DND-41 (cell line): ENCODE results near the gene CLSTN2.

Experiments
- ATAC-seq: fragments of 200-7000 bp; cut with Tn5 transposase; 3 replicates; pipeline ENCODE4 v1.9.1; 2021; ENCODE audit warnings: low read depth; ENCODE audit not compliant: insufficient read depth
- DNase-seq: peaks from one replicate; pipeline ENCODE4 v3.0.0-alpha.2; 2020
- H2AFZ ChIP-seq: 2 replicates; pipeline ENCODE4 v1.6.0; 2012; ENCODE audit warnings: low read depth, low read length
- H3K27ac ChIP-seq: 2 replicates; pipeline ENCODE4 v1.5.1; 2012; ENCODE audit warnings: low read length, inconsistent platforms
- H3K27me3 ChIP-seq: fragments of 200-600 bp; sonication (generic); 2 replicates; pipeline ENCODE4 v1.6.0; 2012; ENCODE audit warnings: low read length, mild to moderate bottlenecking, inconsistent platforms; ENCODE audit not compliant: insufficient read depth, poor library complexity
- H3K36me3 ChIP-seq: 2 replicates; pipeline ENCODE4 v1.5.1; 2012; ENCODE audit warnings: low read length, inconsistent platforms; ENCODE audit not compliant: insufficient read depth
- H3K4me1 ChIP-seq: 2 replicates; pipeline ENCODE4 v1.5.1; 2012; ENCODE audit warnings: mild to moderate bottlenecking, low read length; ENCODE audit not compliant: insufficient read depth
- H3K4me2 ChIP-seq: 2 replicates; pipeline ENCODE4 v1.6.0; 2012; ENCODE audit warnings: mild to moderate bottlenecking, moderate library complexity, low read length, inconsistent platforms; ENCODE audit not compliant: insufficient read depth
- H3K4me3 ChIP-seq, 2 experiments: fragments of 200-600 bp in 1 of 2; shearing (Covaris generic) in 1 of 2; 2 replicates each; pipeline ENCODE4 v1.5.1; 2012 to 2016; ENCODE audit warnings: inconsistent platforms in 2 of 2, low read length in 2 of 2, mild to moderate bottlenecking in 2 of 2, low read depth in 1 of 2, moderate library complexity in 1 of 2
- H3K79me2 ChIP-seq: 2 replicates; pipeline ENCODE4 v1.6.0; 2012; ENCODE audit warnings: low read length, inconsistent platforms; ENCODE audit not compliant: insufficient read depth
- H3K9ac ChIP-seq: 2 replicates; pipeline ENCODE4 v1.6.0; 2012; ENCODE audit warnings: low read depth, mild to moderate bottlenecking, inconsistent platforms, low read length, moderate library complexity
- H3K9me3 ChIP-seq: 2 replicates; pipeline ENCODE4 v1.5.1; 2012; ENCODE audit warnings: low read length, moderate library complexity, mild to moderate bottlenecking, inconsistent platforms; ENCODE audit not compliant: insufficient read depth, severe bottlenecking
- H4K20me1 ChIP-seq: 2 replicates; pipeline ENCODE4 v1.6.0; 2012; ENCODE audit warnings: low read length; ENCODE audit not compliant: insufficient read depth
- CTCF ChIP-seq: IDR thresholded peaks from 2 replicates; pipeline ENCODE4 v1.5.1; 2012; ENCODE audit warnings: borderline replicate concordance, low read length, moderate library complexity, mild to moderate bottlenecking; ENCODE audit not compliant: poor library complexity, severe bottlenecking; ENCODE audit errors: extremely low read depth
- EZH2 ChIP-seq: IDR thresholded peaks from 3 replicates; pipeline ENCODE4 v1.6.1; 2012; ENCODE audit warnings: borderline replicate concordance, low read depth, mild to moderate bottlenecking, moderate library complexity, low read length, inconsistent platforms; ENCODE audit not compliant: severe bottlenecking

Gene CLSTN2

GRCh38 chr3:140051019-140051957 is 116.3 kb downstream of the CLSTN2 start:
- ATAC-seq (no peak), DNase-seq (no peak)
- Histone ChIP-seq H3K9me3 (no peaks in the 10 kb centered on the region), H3K4me2 (no peak overlapping the region), H3K27ac (no peak overlapping the region), H3K4me3 (no peak overlapping the region), H3K9ac (no peak overlapping the region), H3K4me1 (no peaks in the 10 kb centered on the region), H3K79me2 (no peaks in the 10 kb centered on the region), H3K36me3 (no peaks in the 10 kb centered on the region), H2AFZ (no peak overlapping the region), H4K20me1 (no peaks in the 10 kb centered on the region), H3K27me3 (peaks cover 4% of the 10 kb centered on the region)
- TF ChIP-seq CTCF (peak; percentile 51), EZH2 (no peak)

- Histone ChIP-seq H3K4me1 (no peaks in the 10 kb centered on the region), H3K27ac (no peak overlapping the region), H3K27me3 (peaks cover 4% of the 10 kb centered on the region), H3K4me3 (no peak overlapping the region), H3K9ac (no peak overlapping the region), H2AFZ (no peak overlapping the region), H3K79me2 (no peaks in the 10 kb centered on the region), H3K4me2 (no peak overlapping the region), H3K9me3 (no peaks in the 10 kb centered on the region), H3K36me3 (no peaks in the 10 kb centered on the region), H4K20me1 (0 out of 2 replicates have a peak, but pooled peaks cover 4% of the 10 kb centered on the region)
- TF ChIP-seq CTCF (no peak), EZH2 (no peak)
- ATAC-seq (no peak), DNase-seq (no peak)
Observed at GRCh38 chr3:140052771-140053702, 118.1 kb downstream of the CLSTN2 start.

GRCh38 chr3:140053794-140054193 is 118.8 kb downstream of the CLSTN2 start:
- Histone ChIP-seq H3K27ac (no peak overlapping the region), H3K4me2 (no peak overlapping the region), H3K27me3 (peaks cover 4% of the 10 kb centered on the region), H3K9me3 (no peaks in the 10 kb centered on the region), H3K4me3 (no peak overlapping the region), H4K20me1 (0 out of 2 replicates have a peak, but pooled peaks cover 4% of the 10 kb centered on the region), H3K4me1 (no peaks in the 10 kb centered on the region), H3K79me2 (no peaks in the 10 kb centered on the region), H3K9ac (no peak overlapping the region), H3K36me3 (no peaks in the 10 kb centered on the region), H2AFZ (no peak overlapping the region)
- no peak for DNase-seq
- no peak for TF ChIP-seq EZH2
- no peak for TF ChIP-seq CTCF
- no peak for ATAC-seq
